Measurements from ENCODE around the gene DUSP2.

DUSP2 gene

GRCh38 chr2:96145036-96145847 is at the start of gene DUSP2:
Gene DUSP2, minus strand, starts transcription at chr2:96145440. Its CDS starts 86 bp downstream, at chr2:96145354.
- DNase-seq, result peak; percentile 96

- no peak for DNase-seq
Measured at GRCh38 chr2:96191937-96192670, 46.9 kb upstream of the DUSP2 start.

- DNase-seq, result no peak
Measured at GRCh38 chr2:96188821-96189526, 43.7 kb upstream of the DUSP2 start.

GRCh38 chr2:96186562-96186961 is 41.3 kb upstream of the DUSP2 start:
- DNase-seq, result no peak

DNA sequence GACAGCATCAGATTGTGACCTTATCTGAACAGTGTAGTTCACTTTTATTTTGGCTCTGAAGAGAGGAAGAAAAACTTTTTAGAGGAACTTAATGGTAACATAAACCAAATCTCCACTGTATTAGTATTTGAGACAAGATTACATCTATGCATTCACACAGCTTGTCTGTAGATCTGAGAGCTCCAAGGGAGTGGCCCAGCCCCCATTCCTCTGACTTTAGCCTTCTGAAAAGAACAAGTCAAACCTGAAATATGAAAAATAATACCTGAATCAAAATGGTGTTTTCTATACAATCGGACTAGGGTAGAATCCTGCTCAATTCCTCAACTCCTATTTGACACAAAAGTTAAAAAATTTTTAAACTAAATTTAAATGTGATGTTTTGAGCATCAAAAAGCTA is 40.3 kb upstream of the DUSP2 start:
- no peak for DNase-seq

GRCh38 chr2:96184989-96185388 is 39.7 kb upstream of the DUSP2 start:
- no peak for DNase-seq

DNA sequence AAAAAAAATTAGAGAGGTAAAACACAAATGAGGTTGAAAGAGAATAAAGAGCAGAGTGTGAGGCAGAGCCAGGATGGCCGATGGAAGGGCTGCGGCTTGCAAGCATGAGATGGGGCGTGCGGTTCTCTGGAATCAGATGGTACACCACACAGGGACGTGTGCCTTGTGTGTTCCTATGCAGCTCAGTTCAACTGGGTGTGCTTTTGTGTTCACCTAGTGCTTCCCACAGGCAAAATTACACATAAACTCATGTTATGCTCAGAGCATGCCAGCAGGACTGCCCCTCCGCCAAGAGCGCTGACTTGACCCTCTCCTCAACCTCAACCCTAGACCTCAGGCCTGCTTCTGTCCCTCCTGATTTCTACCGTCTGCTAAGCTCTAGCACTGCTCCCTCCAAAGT is 38.9 kb upstream of the DUSP2 start:
- DNase-seq, result no peak

DNA sequence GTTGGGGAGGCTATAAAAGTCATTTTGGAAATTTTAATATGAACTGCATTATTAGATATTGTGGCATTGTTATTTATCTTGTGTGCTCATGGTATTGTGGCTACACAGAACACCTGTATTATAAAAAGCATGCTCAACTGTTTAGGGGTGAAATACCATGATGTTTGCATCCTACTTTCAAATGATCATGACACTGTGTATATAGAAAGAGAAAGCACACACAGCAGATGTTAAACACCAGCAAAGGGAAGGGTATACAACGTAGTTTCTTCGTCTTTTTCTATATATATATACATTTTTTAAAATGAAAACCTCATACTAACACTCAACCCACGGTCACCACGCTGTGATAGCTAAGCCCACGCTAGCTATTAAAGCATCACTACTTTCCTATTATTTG is 36.3 kb upstream of the DUSP2 start:
- DNase-seq, result no peak

- DNase-seq, result no peak
Measured at GRCh38 chr2:96180521-96180920, 35.3 kb upstream of the DUSP2 start.

GRCh38 chr2:96180002-96180401 is 34.8 kb upstream of the DUSP2 start:
- DNase-seq, result no peak

DNA sequence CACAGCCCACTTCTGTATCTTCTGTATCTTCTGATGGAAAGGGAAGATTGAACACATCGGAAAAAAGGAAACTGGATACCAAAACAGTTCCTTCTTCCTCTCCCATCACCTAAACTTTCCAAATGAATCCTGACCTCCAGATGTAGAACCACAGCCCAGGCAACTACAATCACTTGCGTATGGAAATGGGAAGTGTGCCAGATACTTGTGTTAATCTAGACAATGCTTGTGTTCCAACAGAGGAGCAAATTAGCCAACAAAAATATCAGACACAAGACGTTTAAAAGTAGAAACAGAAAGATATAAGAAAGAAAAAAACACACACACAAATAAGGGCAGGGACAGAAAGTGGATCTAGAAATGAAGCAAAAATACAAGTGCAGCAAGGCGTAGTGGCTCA is 31.4 kb upstream of the DUSP2 start:
- no peak for DNase-seq

DNA sequence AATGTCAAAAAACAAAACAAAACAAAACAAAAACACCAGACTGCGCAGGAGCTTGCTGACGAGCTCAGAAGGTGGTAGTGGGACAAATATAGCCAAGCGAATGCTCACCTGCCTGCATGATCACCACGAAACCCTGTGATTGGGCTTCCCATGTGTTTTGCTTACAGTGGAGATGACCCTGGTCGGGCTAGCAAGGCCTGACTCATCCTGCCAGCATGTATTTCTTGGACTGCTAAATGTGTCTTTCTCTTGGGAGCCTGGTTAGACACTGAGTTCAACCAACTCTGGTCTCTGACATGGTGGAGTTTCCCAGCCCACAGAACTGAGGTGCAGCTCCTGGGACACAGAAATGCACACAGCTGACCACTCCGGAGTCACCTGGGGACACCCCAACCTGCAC is 30.7 kb upstream of the DUSP2 start:
- DNase-seq, result no peak

DNA sequence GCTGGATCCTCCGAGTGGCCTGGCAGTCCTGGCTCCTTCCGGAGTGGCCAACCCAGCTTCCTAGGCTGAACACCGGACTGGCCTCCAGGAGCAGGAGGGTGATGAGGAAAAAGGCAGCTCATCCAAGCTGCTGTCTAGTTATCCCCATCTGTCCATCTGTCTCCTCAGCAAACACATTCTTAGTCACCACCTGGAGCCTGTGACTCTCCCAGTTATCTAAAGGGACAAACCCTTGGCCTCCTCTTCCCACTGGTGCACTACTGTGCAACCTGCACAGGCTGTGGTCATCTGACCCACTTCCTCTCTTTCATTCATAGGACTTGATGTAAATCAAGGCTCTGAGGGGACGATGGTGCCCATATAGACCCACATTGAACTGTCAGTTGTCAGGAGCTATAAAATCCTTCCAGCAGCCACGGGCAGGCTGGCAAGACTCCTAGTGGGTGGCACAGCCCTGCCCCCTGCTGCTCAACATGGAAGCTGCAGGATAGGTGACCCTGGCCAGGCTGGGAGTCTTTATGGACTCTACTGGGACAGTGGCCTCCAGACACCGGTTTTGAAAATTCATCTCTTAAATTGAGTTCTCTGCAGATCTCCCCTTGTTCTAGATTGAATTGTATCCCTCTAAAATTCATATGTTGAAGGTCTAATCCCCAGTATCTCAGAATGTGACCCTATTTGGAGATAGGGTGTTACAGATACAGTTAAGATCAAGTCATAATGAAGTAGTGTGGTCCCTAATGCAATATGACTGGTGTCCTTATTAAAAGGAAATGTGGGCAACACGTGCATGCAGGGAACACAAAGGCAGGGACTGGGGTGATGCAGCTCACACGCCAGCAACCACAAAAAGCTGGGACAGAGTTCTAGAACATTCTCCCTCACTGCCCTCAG is 29.3 kb upstream of the DUSP2 start:
- DNase-seq, result peak; percentile 93

DNA sequence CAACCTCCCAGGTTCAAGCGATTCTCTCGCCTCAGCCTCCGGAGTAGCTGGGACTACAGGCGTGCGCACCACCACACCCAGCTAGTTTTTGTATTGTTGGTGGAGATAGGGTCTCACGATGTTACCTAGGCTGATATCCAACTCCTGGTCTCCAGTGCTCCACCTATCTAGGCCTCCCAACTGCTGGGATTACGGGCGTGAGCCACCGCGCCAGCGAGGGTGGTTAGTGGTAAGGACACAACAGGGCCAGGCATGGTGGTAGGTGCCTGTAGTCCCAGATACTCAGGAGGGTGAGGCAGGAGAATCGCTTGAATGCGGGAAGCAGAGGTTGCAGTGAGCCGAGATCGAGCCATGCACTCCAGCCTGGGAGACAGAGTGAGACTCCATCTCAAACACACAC is 26.6 kb upstream of the DUSP2 start:
- no peak for DNase-seq

DNA sequence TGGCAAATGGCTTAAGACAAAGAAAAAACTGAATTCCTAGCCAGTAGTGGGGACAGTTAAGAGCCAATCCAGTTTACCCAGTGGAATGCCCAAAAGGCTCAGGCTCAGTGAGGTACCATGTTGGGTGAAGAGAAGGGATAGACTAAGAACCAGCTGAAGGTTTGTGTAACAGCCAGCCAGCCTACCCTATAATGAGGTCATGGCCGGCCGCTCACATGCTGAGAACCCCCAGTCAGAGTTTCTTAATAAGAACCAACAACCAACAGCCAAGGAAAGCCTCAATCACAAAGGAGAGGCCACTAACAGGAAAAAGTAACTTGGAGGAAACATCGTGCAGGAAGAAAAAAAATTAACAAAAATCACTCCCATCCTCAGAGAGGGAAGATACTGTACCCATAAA is 25.4 kb upstream of the DUSP2 start:
- DNase-seq, result no peak

DNA sequence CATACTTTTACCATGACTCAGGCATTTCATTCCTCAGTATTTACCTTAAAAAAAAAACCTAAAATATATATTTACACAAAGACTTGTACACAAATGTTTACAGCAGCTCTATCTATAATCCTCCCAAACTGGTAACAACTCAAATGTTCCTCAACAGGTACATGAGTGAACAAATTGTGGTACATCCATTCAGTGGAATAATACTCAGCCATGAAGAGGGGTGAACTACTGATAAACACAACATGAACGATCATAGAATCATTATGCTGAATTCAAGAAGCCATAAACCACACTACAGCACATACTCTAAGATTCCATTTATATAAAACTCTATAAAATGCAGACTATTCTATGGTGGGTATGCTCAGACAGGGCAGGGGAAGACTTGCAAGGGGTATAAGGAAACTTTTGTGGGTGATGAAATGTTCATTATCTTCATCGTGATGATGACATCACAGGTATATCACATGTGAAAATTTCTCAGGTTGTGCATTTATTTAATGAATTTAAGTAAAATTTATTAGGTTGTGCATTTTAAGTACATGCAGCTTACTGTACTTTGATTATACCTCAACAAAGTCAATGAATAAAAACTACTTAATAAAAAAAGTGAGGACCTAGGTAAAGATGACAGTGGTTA is 24.7 kb upstream of the DUSP2 start:
- DNase-seq, result no peak

DNA sequence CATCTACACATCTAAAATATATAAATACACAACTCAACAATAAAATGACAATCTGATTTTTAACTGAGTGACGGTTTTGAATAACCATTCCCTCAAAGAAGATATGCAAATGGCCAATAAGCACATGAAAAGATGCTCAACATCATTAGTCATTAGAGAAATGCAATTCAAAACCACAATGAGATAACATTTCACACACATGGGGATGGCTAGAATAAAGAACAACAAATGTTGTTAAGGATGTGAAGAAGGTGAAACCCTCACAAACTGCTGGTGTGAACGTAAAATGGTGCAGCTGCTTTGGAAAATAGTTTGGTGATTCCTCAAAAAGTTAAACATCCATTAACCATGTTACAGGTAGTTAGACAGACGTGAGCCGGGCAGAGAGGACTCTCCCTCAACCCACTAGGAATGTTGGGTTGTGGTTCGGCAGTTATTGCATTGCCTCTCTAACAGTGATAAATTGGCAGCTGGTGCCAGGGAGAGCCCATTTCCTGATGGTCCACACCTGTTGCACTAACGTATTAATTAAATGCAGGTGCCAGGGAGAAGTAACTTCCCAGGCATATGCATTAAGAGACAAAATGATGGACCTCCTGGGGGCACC is 22.3 kb upstream of the DUSP2 start:
- DNase-seq, result no peak

DNA sequence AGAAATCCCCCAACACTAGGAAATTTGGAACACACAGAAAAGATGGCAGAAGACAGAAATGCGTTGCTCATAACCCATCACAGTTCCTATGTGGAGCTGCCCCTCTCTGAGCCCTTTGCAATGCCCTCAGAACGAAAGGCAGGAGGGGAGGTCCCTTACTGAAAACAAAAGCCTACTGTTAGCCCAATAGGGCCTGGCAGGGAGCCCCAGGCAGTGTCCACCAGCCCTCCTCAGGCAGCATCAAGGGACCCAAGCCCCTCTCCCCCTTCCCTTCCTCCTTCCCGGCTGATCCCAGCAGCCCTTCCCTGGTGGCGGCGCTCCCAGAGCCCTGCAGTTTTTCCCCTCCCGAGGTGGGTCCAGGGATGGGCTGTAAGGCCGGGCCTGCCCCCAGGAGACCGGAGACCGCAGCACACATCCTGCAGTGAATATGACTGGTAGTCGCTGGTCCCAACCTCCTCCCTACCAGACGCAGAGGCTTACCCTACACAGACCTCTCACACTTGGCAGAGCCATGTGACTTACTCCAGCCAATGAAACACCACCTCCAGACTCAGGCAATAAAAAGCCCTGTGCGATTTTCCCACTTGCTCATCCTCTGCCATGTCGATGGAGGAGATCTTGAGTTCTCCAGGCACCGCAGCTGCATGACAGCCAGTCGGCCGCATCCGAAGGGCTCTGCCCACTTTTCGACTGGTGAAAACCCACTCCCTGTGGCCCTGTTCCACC is 19.4 kb upstream of the DUSP2 start:
- peak; percentile 81 for DNase-seq

GRCh38 chr2:96163768-96164429 is 18.7 kb upstream of the DUSP2 start:
- DNase-seq, result peak; percentile 88

DNA sequence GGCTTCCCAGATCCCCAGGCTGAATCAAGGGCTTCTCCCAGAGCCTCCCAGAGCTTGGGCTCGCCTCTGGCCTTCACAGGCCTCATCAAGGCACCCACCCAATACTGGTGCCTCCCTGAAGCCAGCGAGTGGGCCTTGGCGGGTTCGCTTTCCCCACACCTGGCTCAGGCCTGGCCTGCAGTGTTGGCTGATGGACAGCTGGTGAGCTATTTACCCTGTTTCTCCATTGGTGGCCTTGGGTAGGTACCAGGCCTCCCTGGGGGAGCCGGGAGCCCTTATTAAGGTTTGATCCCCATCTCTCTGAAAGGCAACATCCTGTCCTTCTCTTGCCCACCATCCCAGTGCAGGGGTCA is 18.2 kb upstream of the DUSP2 start:
- no peak for DNase-seq

DNA sequence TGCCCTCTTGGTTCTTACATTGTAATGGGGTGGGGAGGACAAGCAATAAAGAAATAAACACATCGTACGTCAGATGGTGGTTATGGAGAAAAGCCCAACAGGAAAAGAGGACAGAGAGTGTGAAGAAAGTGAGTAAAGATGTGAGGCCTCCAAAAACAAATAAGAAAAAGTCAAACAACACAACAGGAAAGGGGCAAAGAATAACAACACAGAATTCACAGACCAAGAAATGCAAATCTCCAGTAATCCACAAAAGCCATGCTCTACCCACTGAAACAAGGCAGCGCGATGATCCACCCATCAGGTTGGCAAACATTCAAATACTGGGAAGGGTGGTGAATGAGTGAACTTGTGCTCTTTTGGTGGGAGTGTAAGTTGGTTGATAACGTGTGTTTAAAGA is 16.7 kb upstream of the DUSP2 start:
- no peak for DNase-seq
